Mucosa of rectum (tissue), 2 donors: Measurements from ENCODE around the gene LDHB.
"Not testable (repeated sequence)": the region's sequence is repeated elsewhere in the genome, so short reads cannot be mapped to it uniquely, and the experiment has no call there.

Experiments
- H3K27ac ChIP-seq, 2 donors: one replicate each; pipeline ENCODE4 v1.7.0; 2013; ENCODE audit warnings: inconsistent platforms in 2 of 2, low read depth in 2 of 2, low read length in 2 of 2
- H3K27me3 ChIP-seq, 2 donors: one replicate each; pipeline ENCODE4 v1.7.0; 2013; ENCODE audit warnings: low read length in 2 of 2; ENCODE audit not compliant: control insufficient read depth in 2 of 2, insufficient read depth in 2 of 2
- H3K36me3 ChIP-seq, 2 donors: one replicate each; pipeline ENCODE4 v1.7.0; 2013; ENCODE audit warnings: low read length in 2 of 2; ENCODE audit not compliant: control insufficient read depth in 2 of 2, insufficient read depth in 2 of 2
- H3K4me1 ChIP-seq, 2 donors: one replicate each; pipeline ENCODE4 v1.7.0; 2013; ENCODE audit warnings: low read length in 2 of 2, mild to moderate bottlenecking in 1 of 2; ENCODE audit not compliant: control insufficient read depth in 2 of 2, insufficient read depth in 2 of 2
- H3K4me3 ChIP-seq, 2 donors: one replicate each; pipeline ENCODE4 v1.7.0; 2013; ENCODE audit warnings: low read length in 2 of 2
- H3K9ac ChIP-seq, 2 donors: one replicate each; pipeline ENCODE4 v1.7.0; 2013; ENCODE audit warnings: low read length in 2 of 2, low read depth in 1 of 2, mild to moderate bottlenecking in 1 of 2
- H3K9me3 ChIP-seq, 2 donors: one replicate each; pipeline ENCODE4 v1.7.0; 2013; ENCODE audit warnings: low read length in 2 of 2; ENCODE audit not compliant: control insufficient read depth in 2 of 2
- donor health status: healthy.
- donor health status: Normal muscosa, but diverticular disease.

The LDHB gene

GRCh38 chr12:21598651-21599050 lies 59.0 kb downstream of the LDHB start:
- Histone ChIP-seq H3K4me1 (no peaks in the 10 kb centered on the region), H3K9ac (no peak overlapping the region), H3K27me3 (no peaks in the 10 kb centered on the region), H3K9me3 (no peaks in the 10 kb centered on the region), H3K27ac (no peak overlapping the region), H3K4me3 (no peak overlapping the region), H3K36me3 (no peaks in the 10 kb centered on the region)

DNA sequence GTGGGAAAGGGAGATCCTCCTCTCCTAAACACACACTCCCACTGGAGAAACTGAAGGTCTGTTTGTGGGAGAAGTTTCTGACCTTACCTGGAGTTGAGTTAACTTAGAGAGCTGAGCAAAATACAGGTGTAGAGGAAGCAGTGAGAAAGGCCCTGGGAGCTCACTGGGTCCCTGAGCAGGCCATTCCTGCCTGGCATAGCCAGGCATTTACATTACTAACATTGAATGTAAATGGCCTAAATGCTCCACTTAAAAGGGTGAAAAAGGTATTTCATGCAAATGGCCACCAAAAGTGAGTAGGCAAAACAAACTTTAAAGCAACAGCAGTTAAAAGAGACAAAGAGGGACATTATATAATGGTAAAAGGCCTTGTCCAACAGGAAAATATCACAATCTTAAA lies 62.3 kb downstream of the LDHB start:
- H3K27me3 ChIP-seq, H3K27ac ChIP-seq, H3K36me3 ChIP-seq, H3K9ac ChIP-seq, H3K4me3 ChIP-seq, H3K4me1 ChIP-seq, H3K9me3 ChIP-seq: not testable (repeated sequence)

DNA sequence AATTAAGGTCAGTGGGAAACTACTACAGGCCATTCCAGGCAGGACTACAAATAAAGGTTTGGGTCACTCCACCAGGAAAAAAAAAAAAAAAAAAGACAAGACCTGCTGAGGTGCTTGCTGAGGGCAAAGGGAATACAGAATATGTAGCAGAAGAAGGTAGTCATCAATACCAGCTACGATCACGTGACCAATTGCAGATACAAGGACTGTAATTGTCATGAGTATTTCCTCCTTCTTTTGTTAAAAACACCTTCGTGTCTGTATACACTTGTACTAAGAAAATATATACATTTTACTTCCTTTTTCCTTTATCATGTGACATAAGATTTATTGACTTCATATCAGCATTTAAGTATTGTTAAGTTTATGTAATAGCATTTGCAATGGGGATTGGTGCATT lies 72.2 kb downstream of the LDHB start:
- H3K36me3 ChIP-seq: no peaks in the 10 kb centered on the region
- H3K9me3 ChIP-seq: no peaks in the 10 kb centered on the region
- H3K4me1 ChIP-seq: no peaks in the 10 kb centered on the region
- H3K27ac ChIP-seq: no peak overlapping the region
- H3K27me3 ChIP-seq: no peaks in the 10 kb centered on the region
- H3K9ac ChIP-seq: no peak overlapping the region
- no peak overlapping the region for H3K4me3 ChIP-seq
